Measurements from ENCODE around the gene RNF126. TPM values are rescaled to one million over a fixed set of nuclear protein-coding genes. Genes with fewer than 3 reads are reported as not detected.

The RNF126 gene
- total RNA-seq, 2 donors from 2014 or later: 77.7 to 138 TPM

- no peak for DNase-seq (ENCODE audit: low spot score)
- Mint-ChIP-seq H3K27me3 (no peaks in the 10 kb centered on the region), H3K4me3 (peak within 1 kb of the TSS; percentile 25), H3K4me1 (ENCODE audit: low read depth in 2 of 2) (peaks cover 0 to 4% of the 10 kb centered on the region in 2 donors), H3K27ac (no peak within 1 kb of the TSS), H3K36me3 (no peaks in the 10 kb centered on the region), H3K9me3 (no peaks in the 10 kb centered on the region)
- ATAC-seq: peak in 1 of 2 donors; percentile 24
Observed at GRCh38 chr19:695352-695949, 32.4 kb upstream of the RNF126 start, which contains the start of gene PRSS57. TSS of gene PRSS57 (minus strand) at chr19:695452. CDS start at chr19:695430, 22 bp downstream.

GRCh38 chr19:694481-695351 is 31.7 kb upstream of the RNF126 start:
- Mint-ChIP-seq H3K27ac (no peak overlapping the region), H3K4me1 (ENCODE audit: low read depth in 2 of 2) (peaks cover 0 to 4% of the 10 kb centered on the region in 2 donors), H3K4me3 (peak overlapping the region; percentile 25), H3K36me3 (no peaks in the 10 kb centered on the region), H3K27me3 (no peaks in the 10 kb centered on the region), H3K9me3 (no peaks in the 10 kb centered on the region)
- ATAC-seq: peak in 1 of 2 donors; percentile 18
- no peak for DNase-seq (ENCODE audit: low spot score)

GRCh38 chr19:690203-690602 is 27.2 kb upstream of the RNF126 start:
- H3K27me3 Mint-ChIP-seq: no peaks in the 10 kb centered on the region
- H3K4me3 Mint-ChIP-seq: no peak overlapping the region
- no peak overlapping the region for H3K27ac Mint-ChIP-seq
- H3K4me1 Mint-ChIP-seq (ENCODE audit: low read depth in 2 of 2): peaks cover 0 to 7% of the 10 kb centered on the region in 2 donors
- DNase-seq (ENCODE audit: low spot score): no peak
- no peak for ATAC-seq
- no peaks in the 10 kb centered on the region for H3K36me3 Mint-ChIP-seq
- no peaks in the 10 kb centered on the region for H3K9me3 Mint-ChIP-seq

GRCh38 chr19:688992-689391 is 26.0 kb upstream of the RNF126 start:
- H3K9me3 Mint-ChIP-seq: no peaks in the 10 kb centered on the region
- H3K27ac Mint-ChIP-seq: no peak overlapping the region
- DNase-seq (ENCODE audit: low spot score) (no peak), ATAC-seq (no peak)
- no peaks in the 10 kb centered on the region for H3K27me3 Mint-ChIP-seq
- H3K4me3 Mint-ChIP-seq: no peak overlapping the region
- no peaks in the 10 kb centered on the region for H3K36me3 Mint-ChIP-seq
- H3K4me1 Mint-ChIP-seq (ENCODE audit: low read depth in 2 of 2): peaks cover 0 to 3% of the 10 kb centered on the region in 2 donors

GRCh38 chr19:688214-688613 is 25.2 kb upstream of the RNF126 start:
- no peak for ATAC-seq
- Mint-ChIP-seq H3K4me1 (ENCODE audit: low read depth in 2 of 2) (peaks cover 0 to 3% of the 10 kb centered on the region in 2 donors), H3K27me3 (no peaks in the 10 kb centered on the region), H3K4me3 (no peak overlapping the region), H3K9me3 (no peaks in the 10 kb centered on the region), H3K36me3 (no peaks in the 10 kb centered on the region), H3K27ac (no peak overlapping the region)
- DNase-seq (ENCODE audit: low spot score): no peak

- H3K36me3 Mint-ChIP-seq: no peaks in the 10 kb centered on the region
- H3K9me3 Mint-ChIP-seq: no peaks in the 10 kb centered on the region
Observed at GRCh38 chr19:687569-688166, 24.7 kb upstream of the RNF126 start.

GRCh38 chr19:686589-687297 is 23.7 kb upstream of the RNF126 start:
- H3K4me3 Mint-ChIP-seq: no peak overlapping the region
- peaks cover 0 to 3% of the 10 kb centered on the region in 2 donors for H3K4me1 Mint-ChIP-seq (ENCODE audit: low read depth in 2 of 2)
- ATAC-seq: no peak
- no peaks in the 10 kb centered on the region for H3K27me3 Mint-ChIP-seq
- no peak for DNase-seq (ENCODE audit: low spot score)
- H3K9me3 Mint-ChIP-seq: no peaks in the 10 kb centered on the region
- H3K27ac Mint-ChIP-seq: no peak overlapping the region
- no peaks in the 10 kb centered on the region for H3K36me3 Mint-ChIP-seq

More at GRCh38 chr19:687569-688166, 24.7 kb upstream of the RNF126 start:
- DNase-seq (ENCODE audit: low spot score) (no peak), ATAC-seq (no peak)
- H3K27me3 Mint-ChIP-seq: no peaks in the 10 kb centered on the region
- H3K4me3 Mint-ChIP-seq: no peak overlapping the region
- no peak overlapping the region for H3K27ac Mint-ChIP-seq
- H3K4me1 Mint-ChIP-seq (ENCODE audit: low read depth in 2 of 2): peaks cover 0 to 3% of the 10 kb centered on the region in 2 donors

GRCh38 chr19:685454-685931 is 22.5 kb upstream of the RNF126 start:
- Mint-ChIP-seq H3K9me3 (no peaks in the 10 kb centered on the region), H3K4me1 (ENCODE audit: low read depth in 2 of 2) (peaks cover 0 to 3% of the 10 kb centered on the region in 2 donors), H3K4me3 (no peak overlapping the region), H3K27ac (no peak overlapping the region), H3K27me3 (no peaks in the 10 kb centered on the region), H3K36me3 (no peaks in the 10 kb centered on the region)
- DNase-seq (ENCODE audit: low spot score): no peak
- ATAC-seq: no peak

GRCh38 chr19:682678-683320 is 19.8 kb upstream of the RNF126 start:
- Mint-ChIP-seq H3K36me3 (no peaks in the 10 kb centered on the region), H3K27me3 (no peaks in the 10 kb centered on the region), H3K9me3 (no peaks in the 10 kb centered on the region), H3K4me3 (no peak overlapping the region), H3K27ac (no peak overlapping the region), H3K4me1 (ENCODE audit: low read depth in 2 of 2) (no peaks in the 10 kb centered on the region)
- no peak for DNase-seq (ENCODE audit: low spot score)
- no peak for ATAC-seq

- ATAC-seq (no peak), DNase-seq (ENCODE audit: low spot score) (peak; percentile 94)
- H3K27me3 Mint-ChIP-seq: no peaks in the 10 kb centered on the region
- no peaks in the 10 kb centered on the region for H3K9me3 Mint-ChIP-seq
- peak overlapping the region; percentile 74 to 89 for H3K27ac Mint-ChIP-seq
- no peaks in the 10 kb centered on the region for H3K4me1 Mint-ChIP-seq (ENCODE audit: low read depth in 2 of 2)
- no peaks in the 10 kb centered on the region for H3K36me3 Mint-ChIP-seq
- peak overlapping the region; percentile 80 for H3K4me3 Mint-ChIP-seq
Observed at GRCh38 chr19:681029-682019, 18.3 kb upstream of the RNF126 start.

GRCh38 chr19:680287-681028 is 17.4 kb upstream of the RNF126 start:
- no peaks in the 10 kb centered on the region for H3K9me3 Mint-ChIP-seq
- no peaks in the 10 kb centered on the region for H3K36me3 Mint-ChIP-seq
- H3K4me3 Mint-ChIP-seq: peak overlapping the region; percentile 80
- peak; percentile 99 for DNase-seq (ENCODE audit: low spot score)
- ATAC-seq: peak; percentile 90 to 93
- peaks cover 1% of the 10 kb centered on the region in 2 donors for H3K27me3 Mint-ChIP-seq
- H3K4me1 Mint-ChIP-seq (ENCODE audit: low read depth in 2 of 2): no peaks in the 10 kb centered on the region
- peak overlapping the region; percentile 74 to 89 for H3K27ac Mint-ChIP-seq
